PFSK-1 (cell line): ENCODE data around the gene NT5DC3.

ENCODE experiments used
- FOXP2 ChIP-seq: optimal IDR thresholded peaks from 2 replicates; pipeline ENCODE3; 2011; ENCODE audit warnings: borderline replicate concordance, control low read depth, inconsistent platforms; ENCODE audit not compliant: insufficient read depth; ENCODE audit errors: extremely low read length, extremely low read depth
- POLR2AphosphoS5 ChIP-seq: IDR thresholded peaks from 2 replicates; pipeline ENCODE4 v1.6.1; 2012; ENCODE audit warnings: low read depth, mild to moderate bottlenecking, control low read depth, low read length, moderate library complexity
- REST ChIP-seq, 2 experiments: IDR thresholded peaks; 2 replicates each; pipeline versions ENCODE4 v1.6.1 to v1.8.0; 2011 to 2012; ENCODE audit warnings: low read depth in 2 of 2, low read length in 2 of 2, control low read depth in 1 of 2, inconsistent platforms in 1 of 2, mild to moderate bottlenecking in 1 of 2, moderate library complexity in 1 of 2; ENCODE audit not compliant: insufficient read depth in 1 of 2
- SIN3A ChIP-seq: IDR thresholded peaks from 2 replicates; pipeline ENCODE4 v1.6.1; 2012; ENCODE audit warnings: mild to moderate bottlenecking, low read length, moderate library complexity, borderline replicate concordance; ENCODE audit not compliant: insufficient read depth
- TAF1 ChIP-seq: IDR thresholded peaks from 2 replicates; pipeline ENCODE4 v1.6.1; 2012; ENCODE audit warnings: low read length, control low read depth, borderline replicate concordance; ENCODE audit not compliant: insufficient read depth

The NT5DC3 gene

GRCh38 chr12:103819892-103820291 lies 21.1 kb downstream of the NT5DC3 start:
- TF ChIP-seq SIN3A (no peak), TAF1 (no peak), POLR2AphosphoS5 (no peak), FOXP2 (no peak), REST (IDR thresholded peaks at IDR 0.05; ENCODE audit: insufficient read depth in 1 of 2, low read depth in 2 of 2, low read length in 2 of 2) (no peak)

- no peak for TF ChIP-seq SIN3A
- no peak for TF ChIP-seq POLR2AphosphoS5
- TF ChIP-seq FOXP2: no peak
- no peak for TF ChIP-seq REST (IDR thresholded peaks at IDR 0.05; ENCODE audit: insufficient read depth in 1 of 2, low read depth in 2 of 2, low read length in 2 of 2)
- no peak for TF ChIP-seq TAF1
Observed at GRCh38 chr12:103819312-103819711, 21.7 kb downstream of the NT5DC3 start.

DNA sequence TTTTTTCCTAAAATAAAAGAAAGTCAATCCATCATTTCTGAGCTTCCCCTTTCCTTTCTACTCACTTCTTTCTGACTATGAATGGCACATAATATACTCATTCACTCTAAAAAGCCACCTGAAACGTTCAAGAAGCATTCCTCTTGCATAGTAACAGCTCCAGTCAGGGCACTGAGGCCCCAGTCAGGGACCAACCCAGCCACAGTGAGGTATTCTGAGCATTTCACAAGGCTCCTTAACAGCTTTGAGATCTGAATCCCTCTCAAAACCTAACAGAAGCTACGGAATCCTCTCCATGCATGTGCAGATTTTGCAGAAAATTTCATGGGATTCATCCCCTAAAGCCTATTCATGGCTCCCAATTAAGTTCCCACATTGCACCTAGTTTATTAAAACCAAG lies 23.2 kb downstream of the NT5DC3 start:
- TF ChIP-seq REST (IDR thresholded peaks at IDR 0.05; ENCODE audit: insufficient read depth in 1 of 2, low read depth in 2 of 2, low read length in 2 of 2) (no peak), SIN3A (no peak), FOXP2 (no peak), POLR2AphosphoS5 (no peak), TAF1 (no peak)

DNA sequence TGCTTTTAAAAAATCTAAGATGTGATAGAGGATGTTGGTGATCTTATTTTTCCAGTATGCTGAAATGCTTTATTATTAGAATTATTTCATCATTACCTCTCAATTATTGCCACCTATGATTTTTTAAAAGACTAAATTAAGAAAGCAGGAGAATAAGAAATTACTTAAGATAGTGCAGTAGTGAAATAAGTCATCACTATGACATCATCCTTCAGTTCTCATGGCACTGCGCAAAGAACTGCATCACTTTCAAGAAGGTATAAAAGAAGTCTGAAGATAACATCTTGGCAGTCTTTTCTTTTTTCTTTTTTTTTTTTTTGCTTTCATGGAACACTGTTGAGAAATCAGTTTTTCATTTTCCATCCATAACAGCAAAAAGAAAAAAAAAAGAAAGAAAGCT lies 24.4 kb downstream of the NT5DC3 start:
- TF ChIP-seq TAF1 (no peak), SIN3A (no peak), POLR2AphosphoS5 (no peak), FOXP2 (no peak), REST (IDR thresholded peaks at IDR 0.05; ENCODE audit: insufficient read depth in 1 of 2, low read depth in 2 of 2, low read length in 2 of 2) (no peak)

DNA sequence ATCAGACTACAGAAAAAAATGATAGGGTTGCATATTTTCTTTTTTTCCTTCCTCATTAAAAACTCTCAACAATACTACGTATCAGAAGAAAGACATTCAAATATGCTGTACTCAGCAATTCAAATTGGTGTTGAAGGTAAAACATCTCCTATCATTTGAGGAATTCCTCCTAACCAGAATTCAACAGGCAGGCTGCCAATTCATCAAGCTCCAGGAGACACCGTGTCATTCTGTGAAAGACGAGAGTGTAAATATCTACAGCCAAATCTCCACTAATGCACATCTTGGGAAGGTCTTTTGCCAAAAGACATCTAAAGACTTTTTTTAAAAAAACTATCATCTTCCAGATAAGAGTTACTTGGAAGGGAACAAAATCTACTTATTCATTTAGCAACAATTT lies 26.6 kb downstream of the NT5DC3 start:
- TF ChIP-seq REST (IDR thresholded peaks at IDR 0.05; ENCODE audit: insufficient read depth in 1 of 2, low read depth in 2 of 2, low read length in 2 of 2): no peak
- TF ChIP-seq FOXP2: no peak
- TF ChIP-seq TAF1: no peak
- TF ChIP-seq SIN3A: no peak
- TF ChIP-seq POLR2AphosphoS5: no peak
